ENCODE data around the gene JAG1.

The JAG1 gene

DNA sequence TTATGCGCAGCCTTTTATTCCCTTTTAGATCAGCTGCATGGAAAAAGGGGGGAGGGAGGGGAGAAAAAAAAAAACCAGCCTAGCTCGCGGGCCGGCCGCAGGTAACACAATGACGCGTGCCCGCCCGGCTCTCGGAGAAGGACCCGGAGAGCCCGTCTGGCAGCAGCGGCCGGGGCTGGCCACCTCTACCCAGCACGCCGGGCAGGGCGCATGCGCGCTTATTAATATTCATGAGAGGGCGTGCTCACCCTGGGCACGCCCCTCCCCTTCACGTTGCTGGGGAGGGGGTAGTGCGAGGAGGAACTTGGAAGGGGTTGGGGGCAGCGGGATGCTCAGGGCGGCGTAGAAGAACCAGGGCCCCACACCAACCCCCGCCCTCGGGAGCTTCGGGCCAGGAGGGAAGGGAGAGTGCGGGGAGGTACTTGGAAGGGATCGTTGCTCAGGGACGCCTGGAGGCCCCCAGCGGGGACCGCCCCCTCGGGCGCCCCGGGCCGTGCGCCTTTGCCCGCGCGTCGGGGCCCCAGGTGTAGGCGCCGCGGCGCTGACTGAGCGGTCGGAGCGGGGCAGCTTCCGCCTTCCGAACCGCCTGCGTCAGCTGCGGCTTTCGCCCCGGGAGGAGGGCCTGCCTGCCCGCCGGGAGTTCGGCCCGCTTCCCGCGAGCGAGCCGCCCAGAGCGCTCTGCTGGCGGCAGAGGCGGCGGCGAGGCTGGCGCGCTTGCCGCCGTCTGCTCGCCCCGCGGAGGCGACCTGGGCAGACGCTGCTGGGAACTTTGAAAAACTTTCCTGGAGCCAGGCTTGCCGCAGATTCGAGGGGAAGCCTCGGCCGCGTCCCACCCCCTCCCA lies at the start of gene JAG1:
TSS of gene JAG1 (minus strand) at position 158 of the 842 bp plus-strand sequence. CDS start 469 bp downstream, outside the sequence.
- peak; percentile 82 for DNase-seq (ENCODE audit: low read depth, low spot score)
- ChIA-PET CTCF (interaction anchor here (0.7 to 2.9 kb wide), 30 partner anchors 9 to 869 kb away, joined by 3 to 16 read pairs (median 3); no protein-coding TSS in a partner anchor), POLR2A (interaction anchor here (0.9 to 1.5 kb wide), 6 partner anchors 9 to 504 kb away, joined by 3 to 7 read pairs (median 4); partner anchors contain the start of gene MKKS)

DNA sequence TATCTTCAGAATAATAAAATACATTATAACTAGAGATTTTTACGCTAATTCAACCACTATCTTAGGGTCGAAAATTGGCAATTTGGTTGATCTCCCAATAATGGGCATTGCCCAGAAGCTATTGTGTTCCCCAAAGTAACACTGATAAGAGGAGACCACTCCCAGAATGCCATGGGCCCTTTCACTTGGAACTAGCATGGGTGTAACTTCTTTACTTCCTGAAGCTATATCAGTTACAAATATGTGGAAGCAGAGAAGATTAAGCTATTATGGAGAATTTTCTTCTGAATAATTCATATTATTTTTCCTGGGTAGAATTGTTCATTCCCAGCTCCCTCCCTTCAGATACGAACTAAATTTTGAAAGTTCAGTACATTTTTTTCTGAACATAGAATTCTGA lies 48.2 kb upstream of the JAG1 start:
- POLR2A ChIA-PET: no interaction called here
- TF ChIP-seq, protein P1, sequence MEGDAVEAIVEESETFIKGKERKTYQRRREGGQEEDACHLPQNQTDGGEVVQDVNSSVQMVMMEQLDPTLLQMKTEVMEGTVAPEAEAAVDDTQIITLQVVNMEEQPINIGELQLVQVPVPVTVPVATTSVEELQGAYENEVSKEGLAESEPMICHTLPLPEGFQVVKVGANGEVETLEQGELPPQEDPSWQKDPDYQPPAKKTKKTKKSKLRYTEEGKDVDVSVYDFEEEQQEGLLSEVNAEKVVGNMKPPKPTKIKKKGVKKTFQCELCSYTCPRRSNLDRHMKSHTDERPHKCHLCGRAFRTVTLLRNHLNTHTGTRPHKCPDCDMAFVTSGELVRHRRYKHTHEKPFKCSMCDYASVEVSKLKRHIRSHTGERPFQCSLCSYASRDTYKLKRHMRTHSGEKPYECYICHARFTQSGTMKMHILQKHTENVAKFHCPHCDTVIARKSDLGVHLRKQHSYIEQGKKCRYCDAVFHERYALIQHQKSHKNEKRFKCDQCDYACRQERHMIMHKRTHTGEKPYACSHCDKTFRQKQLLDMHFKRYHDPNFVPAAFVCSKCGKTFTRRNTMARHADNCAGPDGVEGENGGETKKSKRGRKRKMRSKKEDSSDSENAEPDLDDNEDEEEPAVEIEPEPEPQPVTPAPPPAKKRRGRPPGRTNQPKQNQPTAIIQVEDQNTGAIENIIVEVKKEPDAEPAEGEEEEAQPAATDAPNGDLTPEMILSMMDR (IDR thresholded peaks at IDR 0.05; ENCODE audit: insufficient read depth, low read length, missing control alignments): no peak
- DNase-seq (ENCODE audit: low read depth, low spot score): no peak
- CTCF ChIA-PET: no interaction called here
- no peak overlapping the region for H3K4me3 ChIP-seq (ENCODE audit: low read depth, low read length)

More for the DNA sequence above, at the start of gene JAG1:
- TF ChIP-seq, protein P1 (IDR thresholded peaks at IDR 0.05; ENCODE audit: insufficient read depth, low read length, missing control alignments): no peak
- H3K4me3 ChIP-seq (ENCODE audit: low read depth, low read length): peak within 1 kb of the TSS; percentile 92

DNA sequence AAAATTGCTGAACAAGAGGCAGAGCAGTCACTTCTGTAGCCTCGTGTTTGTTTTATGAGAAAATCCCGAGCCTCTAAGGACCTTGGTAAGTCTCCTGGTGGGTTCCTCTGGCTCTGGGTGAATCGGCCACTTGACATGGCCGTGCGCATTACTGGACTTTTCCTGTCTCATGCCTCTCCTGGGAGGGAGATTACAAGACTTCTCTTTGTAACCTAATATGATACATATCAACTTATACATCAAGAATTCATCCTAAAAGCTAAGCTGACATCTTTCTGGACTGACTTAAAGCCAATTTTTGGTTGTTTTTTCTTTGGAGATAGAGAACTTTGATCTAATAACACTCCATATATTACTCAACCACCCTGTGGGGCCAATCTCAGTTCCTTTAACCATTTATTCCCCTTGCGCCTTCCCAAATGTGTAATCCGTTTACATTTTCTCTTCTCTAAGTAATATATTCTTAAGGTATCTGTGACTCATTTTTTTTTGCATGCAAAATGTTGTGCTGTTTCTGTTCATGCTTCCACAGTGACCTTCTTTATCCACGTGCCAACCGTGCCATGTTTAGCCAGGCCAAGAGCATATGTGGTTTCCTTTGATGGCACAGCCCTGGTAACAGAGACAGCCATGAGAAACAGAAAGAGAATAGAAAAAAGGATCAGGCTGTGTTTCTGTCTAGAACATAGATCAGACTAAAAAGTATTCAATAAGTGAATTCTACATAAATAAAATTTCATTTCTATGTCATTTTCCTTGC lies 47.5 kb upstream of the JAG1 start:
- no peak for DNase-seq (ENCODE audit: low read depth, low spot score)
- H3K4me3 ChIP-seq (ENCODE audit: low read depth, low read length): no peak overlapping the region
- ChIA-PET CTCF (no interaction called here), POLR2A (no interaction called here)
- TF ChIP-seq, protein P1 (IDR thresholded peaks at IDR 0.05; ENCODE audit: insufficient read depth, low read length, missing control alignments): no peak

DNA sequence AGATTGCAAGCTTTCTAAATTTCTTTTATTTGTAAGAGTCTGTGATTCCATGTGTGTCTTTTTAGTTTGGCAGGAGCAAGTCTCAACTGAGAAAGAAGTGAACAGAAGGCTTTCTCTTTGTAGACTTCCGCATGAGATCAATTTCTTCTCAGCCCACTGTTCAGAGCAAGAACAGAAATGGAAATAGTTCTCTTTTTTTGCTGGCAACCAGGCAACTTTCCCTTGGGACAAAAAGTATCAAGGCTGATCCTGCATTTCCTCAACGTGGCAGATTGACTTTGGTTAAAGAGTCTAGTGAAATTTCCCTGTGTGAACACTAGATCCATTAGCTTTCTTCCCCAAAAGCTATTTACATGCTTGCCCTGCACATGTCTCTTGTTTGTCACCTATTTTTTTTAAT lies 46.8 kb upstream of the JAG1 start:
- no peak overlapping the region for H3K4me3 ChIP-seq (ENCODE audit: low read depth, low read length)
- DNase-seq (ENCODE audit: low read depth, low spot score): no peak
- CTCF ChIA-PET: interaction anchor here (0.9 to 1.0 kb wide), 2 partner anchors 9 to 14 kb away, joined by 3 to 4 read pairs; no protein-coding TSS in a partner anchor
- POLR2A ChIA-PET: no interaction called here
- TF ChIP-seq, protein P1 (IDR thresholded peaks at IDR 0.05; ENCODE audit: insufficient read depth, low read length, missing control alignments): no peak

DNA sequence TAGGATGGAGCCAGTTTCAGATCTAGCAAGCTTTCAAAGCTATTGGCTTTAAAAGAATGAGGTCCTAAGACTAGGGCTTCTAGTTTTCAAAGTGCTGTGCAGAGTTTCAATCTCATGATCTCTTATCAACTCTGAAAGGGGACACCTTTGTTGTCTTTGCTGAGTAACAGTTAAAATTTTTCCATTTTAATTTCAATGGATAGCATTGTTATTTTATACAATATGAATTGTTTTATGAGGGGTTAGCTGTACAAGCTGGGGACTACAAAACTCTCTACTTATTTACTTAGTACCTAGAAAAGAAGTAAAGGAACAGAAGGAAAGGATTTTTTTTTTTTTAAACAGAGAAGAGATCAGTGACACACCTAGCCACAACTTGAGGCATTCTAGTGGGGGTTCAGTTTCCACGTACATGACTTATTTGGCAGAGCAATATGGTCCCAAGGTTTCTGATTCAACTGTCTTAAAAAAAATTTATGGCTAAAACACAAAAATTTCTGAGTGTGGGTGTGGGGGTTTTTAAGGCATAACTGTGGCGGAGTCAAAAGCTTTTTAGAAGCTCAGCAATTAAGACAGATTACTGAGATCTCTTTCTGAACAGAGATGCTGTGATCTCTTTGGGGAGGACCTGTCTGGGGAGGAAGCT lies 46.1 kb upstream of the JAG1 start:
- no peak for DNase-seq (ENCODE audit: low read depth, low spot score)
- TF ChIP-seq, protein P1 (IDR thresholded peaks at IDR 0.05; ENCODE audit: insufficient read depth, low read length, missing control alignments): no peak
- CTCF ChIA-PET: interaction anchor here (0.9 to 1.0 kb wide), 2 partner anchors 8 to 15 kb away, joined by 3 to 4 read pairs; no protein-coding TSS in a partner anchor
- no peak overlapping the region for H3K4me3 ChIP-seq (ENCODE audit: low read depth, low read length)
- POLR2A ChIA-PET: no interaction called here

Data from AG04449 (cell line).